ENCODE results near the gene INSYN2A. TPM values are rescaled to one million over a fixed set of nuclear protein-coding genes. Genes with fewer than 3 reads are reported as not detected.

Gene INSYN2A
- total RNA-seq, 2 experiments from 2014 or later, result not detected

DNA sequence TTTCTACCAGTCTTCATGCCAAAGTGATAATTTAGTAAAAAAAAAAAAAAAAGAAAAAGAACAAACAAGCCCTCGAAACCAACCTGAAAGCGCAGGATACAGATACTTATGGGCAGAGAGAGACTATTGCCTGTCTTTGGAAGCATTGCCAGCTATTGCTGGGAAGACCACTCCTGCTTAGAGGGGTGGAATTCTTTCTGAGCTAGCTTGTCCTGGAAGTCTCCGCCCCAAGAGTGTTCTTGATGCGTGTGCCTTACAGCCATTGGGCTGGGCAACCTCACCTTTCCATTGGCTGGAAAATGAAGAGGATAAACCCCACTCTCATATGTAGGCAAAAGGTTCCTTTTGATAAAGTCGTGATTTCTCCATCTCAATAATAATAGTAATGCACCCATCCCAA lies 19.9 kb upstream of the INSYN2A start:
- Mint-ChIP-seq H3K4me1 (no peaks in the 10 kb centered on the region), H3K36me3 (ENCODE audit: low read depth) (no peaks in the 10 kb centered on the region), H3K27me3 (no peaks in the 10 kb centered on the region), H3K9me3 (no peaks in the 10 kb centered on the region), H3K4me3 (no peak overlapping the region), H3K27ac (no peak overlapping the region)
- POLR2A ChIA-PET, result no interaction called here
- DNase-seq, result no peak
- CTCF ChIA-PET, result no interaction called here

DNA sequence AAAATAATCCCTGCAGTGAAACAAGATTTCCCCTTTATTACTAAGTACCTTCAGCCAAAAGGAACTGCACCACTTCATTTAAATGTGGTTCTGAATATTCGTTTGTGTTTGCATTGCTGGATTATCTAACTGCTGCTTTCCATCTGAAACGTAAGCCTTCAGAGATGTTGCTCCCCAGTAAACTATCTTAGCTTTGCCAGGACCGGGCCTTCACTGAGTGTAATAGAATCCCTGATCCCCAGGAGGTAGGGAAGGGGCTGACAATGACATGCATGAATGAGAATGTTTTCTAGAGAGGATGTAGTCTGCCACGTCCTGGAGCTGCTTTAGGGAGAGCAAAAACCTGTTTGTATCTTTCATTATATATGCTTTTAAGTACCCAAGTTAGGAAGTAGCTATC lies 19.5 kb upstream of the INSYN2A start:
- no peaks in the 10 kb centered on the region for H3K4me1 Mint-ChIP-seq
- no peaks in the 10 kb centered on the region for H3K9me3 Mint-ChIP-seq
- no peaks in the 10 kb centered on the region for H3K27me3 Mint-ChIP-seq
- H3K27ac Mint-ChIP-seq, result no peak overlapping the region
- ChIA-PET CTCF (no interaction called here), POLR2A (no interaction called here)
- no peak overlapping the region for H3K4me3 Mint-ChIP-seq
- no peak for DNase-seq
- no peaks in the 10 kb centered on the region for H3K36me3 Mint-ChIP-seq (ENCODE audit: low read depth)

DNA sequence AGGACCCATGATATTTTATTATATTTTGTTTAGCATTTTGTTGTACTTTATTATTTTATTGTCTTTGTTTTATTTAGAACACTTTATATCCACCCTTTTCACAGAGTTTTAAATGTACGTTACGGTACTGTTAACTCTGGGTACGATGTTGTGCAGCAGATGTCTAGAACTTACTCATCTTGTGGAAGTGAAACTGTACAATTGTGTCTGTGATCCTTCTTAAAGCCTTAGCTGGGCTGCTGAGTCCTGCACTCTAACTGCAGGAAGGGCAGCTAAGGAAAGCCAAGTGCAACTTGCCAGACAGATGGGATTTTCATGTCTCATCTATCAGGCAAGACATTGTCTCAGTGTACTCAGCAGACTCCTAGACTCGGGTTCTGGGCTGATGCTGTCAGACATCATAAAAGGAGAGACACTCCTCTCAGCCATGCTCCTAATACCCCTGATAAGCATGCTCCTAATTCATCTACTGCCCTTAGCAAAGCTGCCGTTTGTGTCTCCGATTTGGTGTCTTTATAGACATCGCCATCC lies 14.6 kb upstream of the INSYN2A start:
- Mint-ChIP-seq H3K27ac (no peak overlapping the region), H3K4me1 (no peaks in the 10 kb centered on the region), H3K36me3 (ENCODE audit: low read depth) (no peaks in the 10 kb centered on the region), H3K9me3 (no peaks in the 10 kb centered on the region), H3K27me3 (no peaks in the 10 kb centered on the region), H3K4me3 (no peak overlapping the region)
- DNase-seq, result no peak
- ChIA-PET POLR2A (no interaction called here), CTCF (no interaction called here)

DNA sequence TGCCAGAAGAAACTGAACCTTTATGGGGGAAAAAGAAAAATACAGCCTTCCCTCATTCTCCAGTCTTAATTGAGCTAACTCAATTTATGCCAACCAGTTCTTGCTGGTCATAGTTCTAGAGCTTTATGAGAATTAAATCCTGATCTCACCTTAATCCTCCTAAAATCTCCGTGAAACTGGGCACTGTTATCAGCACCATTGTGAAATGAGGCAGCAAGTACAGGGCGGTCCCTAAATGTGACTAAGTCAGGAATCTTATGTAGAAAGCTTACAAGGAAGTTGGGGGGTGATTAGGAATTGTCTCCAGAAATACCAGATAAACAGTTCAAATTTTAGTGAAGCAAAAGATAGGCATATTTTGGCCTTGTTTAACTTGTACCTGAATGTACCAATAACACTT lies 10.7 kb upstream of the INSYN2A start:
- no peaks in the 10 kb centered on the region for H3K4me1 Mint-ChIP-seq
- CTCF ChIA-PET, result no interaction called here

DNA sequence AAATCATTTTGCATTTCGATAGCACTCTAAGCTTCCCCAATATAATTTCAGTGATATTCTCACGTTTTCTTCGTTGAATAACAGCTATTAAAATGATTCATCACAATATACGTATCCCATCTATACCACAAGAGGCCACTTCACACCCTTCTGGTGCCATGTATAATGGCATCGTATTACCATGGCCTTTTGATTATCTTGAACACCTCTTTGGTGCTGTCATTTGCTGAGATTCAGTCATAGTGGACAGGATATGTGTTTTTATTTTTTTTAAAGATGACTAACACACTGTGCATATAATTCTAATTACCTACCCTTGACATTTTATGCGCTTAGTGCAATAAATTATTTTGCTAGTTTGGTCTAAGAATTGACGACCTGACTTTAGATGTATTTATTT lies 6.7 kb upstream of the INSYN2A start:
- Mint-ChIP-seq H3K27me3 (peaks cover 7% of the 10 kb centered on the region), H3K4me3 (no peak overlapping the region), H3K27ac (no peak overlapping the region), H3K36me3 (ENCODE audit: low read depth) (no peaks in the 10 kb centered on the region), H3K4me1 (no peaks in the 10 kb centered on the region), H3K9me3 (no peaks in the 10 kb centered on the region)
- ChIA-PET POLR2A (no interaction called here), CTCF (interaction anchor here (0.6 kb wide), 1 partner anchor 59 kb away, joined by 3 read pairs; no protein-coding TSS in a partner anchor)
- no peak for DNase-seq

More for the DNA sequence above, 10.7 kb upstream of the INSYN2A start:
- Mint-ChIP-seq H3K4me3 (no peak overlapping the region), H3K9me3 (no peaks in the 10 kb centered on the region), H3K27me3 (no peaks in the 10 kb centered on the region), H3K27ac (no peak overlapping the region), H3K36me3 (ENCODE audit: low read depth) (no peaks in the 10 kb centered on the region)
- POLR2A ChIA-PET, result no interaction called here
- DNase-seq, result no peak

DNA sequence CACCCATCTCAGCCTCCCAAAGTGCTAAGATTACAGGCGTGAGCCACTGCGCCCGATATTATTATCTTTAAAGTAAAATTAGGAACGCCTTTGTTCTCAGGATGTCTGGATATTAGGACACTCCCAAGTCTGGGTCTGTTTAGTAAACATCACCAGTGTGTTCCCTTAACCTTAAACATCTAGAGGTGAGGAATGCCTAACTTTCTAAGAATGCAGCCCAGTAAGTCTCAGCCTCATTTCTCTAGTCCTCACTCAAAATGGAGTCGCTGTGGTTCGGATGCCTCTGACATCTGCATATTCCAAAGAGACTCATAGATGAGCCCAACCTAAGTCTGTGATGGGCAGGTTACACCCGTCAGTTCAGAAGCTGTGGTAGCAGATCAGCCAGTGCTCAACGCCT lies 4.3 kb upstream of the INSYN2A start:
- Mint-ChIP-seq H3K4me3 (no peak overlapping the region), H3K9me3 (no peaks in the 10 kb centered on the region), H3K27ac (no peak overlapping the region), H3K27me3 (peaks cover 19% of the 10 kb centered on the region), H3K36me3 (ENCODE audit: low read depth) (no peaks in the 10 kb centered on the region), H3K4me1 (no peaks in the 10 kb centered on the region)
- ChIA-PET CTCF (no interaction called here), POLR2A (no interaction called here)
- DNase-seq, result no peak

DNA sequence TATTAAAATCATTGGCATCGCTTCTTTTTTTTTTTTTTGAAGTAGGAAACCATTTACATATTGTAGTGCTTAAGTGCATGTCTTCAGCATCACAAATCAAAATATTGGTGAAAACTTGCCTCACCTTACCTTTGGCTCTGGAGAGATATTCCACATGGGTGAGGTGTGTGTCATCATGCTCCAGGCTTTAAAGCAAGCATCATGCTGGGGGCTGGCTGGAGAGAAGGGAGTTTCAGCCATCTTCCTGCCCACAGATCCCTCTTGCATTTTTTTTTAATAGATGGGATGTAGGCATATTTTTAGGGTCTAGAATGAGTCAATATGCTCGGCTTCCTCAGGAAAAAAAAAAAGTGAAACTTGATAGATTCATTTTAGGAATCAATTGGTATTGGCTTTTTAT lies 2.3 kb upstream of the INSYN2A start:
- ChIA-PET POLR2A (no interaction called here), CTCF (interaction anchor here (0.6 kb wide), 1 partner anchor 57 kb away, joined by 4 read pairs; no protein-coding TSS in a partner anchor)

DNA sequence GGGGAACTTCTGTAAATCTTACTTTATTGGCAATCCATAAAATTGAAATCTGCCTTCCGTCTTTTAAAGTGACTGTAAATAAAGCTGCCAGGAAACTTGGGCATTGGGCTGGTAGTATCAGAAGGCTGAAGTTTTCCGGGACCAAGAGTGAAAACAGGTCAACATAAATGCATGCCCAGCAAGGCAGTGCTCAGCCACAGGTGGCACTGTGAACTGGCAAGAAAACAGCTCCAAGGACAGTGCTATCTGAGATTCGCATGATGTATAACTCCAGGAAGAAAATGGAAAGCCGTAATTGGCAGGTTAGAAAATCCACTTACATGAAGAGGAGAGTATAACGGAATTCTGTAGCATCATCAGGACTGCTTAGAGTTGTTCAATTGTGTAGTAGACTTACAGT lies 1.9 kb upstream of the INSYN2A start:
- H3K4me1 Mint-ChIP-seq, result no peaks in the 10 kb centered on the region
- CTCF ChIA-PET, result no interaction called here

More for the DNA sequence above, 2.3 kb upstream of the INSYN2A start:
- Mint-ChIP-seq H3K4me3 (no peak overlapping the region), H3K4me1 (no peaks in the 10 kb centered on the region), H3K36me3 (ENCODE audit: low read depth) (no peaks in the 10 kb centered on the region), H3K27ac (no peak overlapping the region), H3K9me3 (no peaks in the 10 kb centered on the region), H3K27me3 (peaks cover 34% of the 10 kb centered on the region)
- DNase-seq, result no peak

DNA sequence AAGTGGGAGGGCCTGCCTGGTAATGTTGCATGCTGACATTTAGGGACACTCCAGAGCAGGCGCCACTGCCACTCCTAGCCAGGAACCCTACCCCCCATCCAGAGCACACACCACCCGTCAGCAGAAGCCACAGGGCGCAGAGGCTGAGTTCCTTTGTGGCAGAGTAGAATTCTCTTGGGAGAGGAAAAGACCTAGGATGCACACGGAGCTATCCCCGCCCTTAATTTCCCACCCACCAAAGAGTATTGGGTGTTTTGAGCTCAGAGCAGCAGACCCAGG lies 702 bp upstream of the INSYN2A start:
- Mint-ChIP-seq H3K9me3 (no peaks in the 10 kb centered on the region), H3K36me3 (ENCODE audit: low read depth) (no peaks in the 10 kb centered on the region), H3K27ac (no peak overlapping the region), H3K27me3 (peaks cover 44% of the 10 kb centered on the region), H3K4me1 (no peaks in the 10 kb centered on the region), H3K4me3 (no peak overlapping the region)
- POLR2A ChIA-PET, result no interaction called here
- no peak for DNase-seq
- CTCF ChIA-PET, result no interaction called here

More for the DNA sequence above, 1.9 kb upstream of the INSYN2A start:
- H3K27ac Mint-ChIP-seq, result no peak overlapping the region
- no peak overlapping the region for H3K4me3 Mint-ChIP-seq
- H3K27me3 Mint-ChIP-seq, result peaks cover 39% of the 10 kb centered on the region
- no peaks in the 10 kb centered on the region for H3K36me3 Mint-ChIP-seq (ENCODE audit: low read depth)
- no peaks in the 10 kb centered on the region for H3K9me3 Mint-ChIP-seq
- POLR2A ChIA-PET, result no interaction called here
- no peak for DNase-seq

DNA sequence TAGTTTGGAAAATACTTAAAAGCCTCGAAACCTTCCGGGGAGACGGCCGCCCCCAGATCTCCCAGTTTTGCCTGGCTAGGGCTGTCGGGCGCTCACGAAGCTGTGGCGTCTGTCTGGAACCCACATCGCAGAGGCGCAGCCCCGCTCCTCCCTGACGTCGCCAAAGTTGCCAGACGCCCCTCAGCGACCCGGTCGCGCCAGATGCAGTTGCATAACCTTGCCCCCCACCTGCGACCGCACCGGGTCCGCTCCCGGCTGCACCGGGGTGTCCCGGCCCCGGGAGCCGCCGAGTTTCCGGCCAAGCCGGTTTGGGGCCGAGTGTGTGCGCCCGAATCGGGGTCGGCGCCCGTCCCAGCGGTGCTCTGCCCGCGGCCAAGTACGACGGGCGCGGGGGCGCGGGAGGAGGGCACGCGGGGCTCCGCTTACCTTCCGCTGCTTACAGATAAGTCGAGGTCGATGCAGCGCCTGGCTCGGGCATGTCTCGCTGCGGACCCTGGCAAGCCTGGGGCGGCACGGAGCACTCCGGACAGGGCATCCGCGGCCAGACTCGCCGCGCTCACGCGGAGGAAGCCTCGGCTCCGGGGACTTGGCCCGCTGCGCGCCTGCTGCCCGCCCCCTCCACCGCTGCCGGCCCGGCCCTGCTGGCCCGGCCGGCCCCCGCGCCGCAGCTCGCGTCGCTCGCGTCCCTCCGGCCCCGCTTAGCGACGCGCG lies 665 bp downstream of the INSYN2A start:
- H3K27me3 Mint-ChIP-seq, result peaks cover 50% of the 10 kb centered on the region
- CTCF ChIA-PET, result no interaction called here
- no peak for DNase-seq
- POLR2A ChIA-PET, result no interaction called here
- H3K9me3 Mint-ChIP-seq, result no peaks in the 10 kb centered on the region
- H3K27ac Mint-ChIP-seq, result no peak overlapping the region
- no peaks in the 10 kb centered on the region for H3K4me1 Mint-ChIP-seq
- no peak overlapping the region for H3K4me3 Mint-ChIP-seq
- H3K36me3 Mint-ChIP-seq (ENCODE audit: low read depth), result no peaks in the 10 kb centered on the region

DNA sequence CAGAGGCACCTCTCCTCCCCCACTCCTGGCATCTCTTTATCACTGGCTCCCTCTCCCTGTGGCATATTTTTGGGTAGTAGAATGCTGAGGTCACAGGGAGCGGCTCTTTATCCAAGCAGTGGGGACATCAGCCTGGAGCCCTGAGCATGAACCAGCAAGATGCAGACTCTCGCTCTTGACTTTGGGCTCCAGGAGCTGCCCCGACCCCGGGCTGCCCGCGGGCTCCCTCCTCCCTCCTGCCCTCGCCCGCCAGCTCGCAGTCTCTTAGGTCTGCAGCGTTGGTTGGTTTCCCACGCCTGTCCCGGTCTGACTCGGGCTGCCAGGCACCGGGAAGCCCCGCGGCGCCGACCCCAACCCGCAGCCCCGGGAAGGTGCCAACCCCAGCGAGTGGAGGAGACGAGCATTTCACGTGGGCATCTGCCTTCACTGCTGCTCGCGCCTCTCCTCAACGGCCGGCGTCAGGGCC lies 1.3 kb downstream of the INSYN2A start:
- Mint-ChIP-seq H3K9me3 (no peaks in the 10 kb centered on the region), H3K36me3 (ENCODE audit: low read depth) (no peaks in the 10 kb centered on the region), H3K4me1 (no peaks in the 10 kb centered on the region), H3K27me3 (peaks cover 51% of the 10 kb centered on the region), H3K27ac (no peak overlapping the region), H3K4me3 (no peak overlapping the region)
- no peak for DNase-seq
- ChIA-PET CTCF (no interaction called here), POLR2A (no interaction called here)

DNA sequence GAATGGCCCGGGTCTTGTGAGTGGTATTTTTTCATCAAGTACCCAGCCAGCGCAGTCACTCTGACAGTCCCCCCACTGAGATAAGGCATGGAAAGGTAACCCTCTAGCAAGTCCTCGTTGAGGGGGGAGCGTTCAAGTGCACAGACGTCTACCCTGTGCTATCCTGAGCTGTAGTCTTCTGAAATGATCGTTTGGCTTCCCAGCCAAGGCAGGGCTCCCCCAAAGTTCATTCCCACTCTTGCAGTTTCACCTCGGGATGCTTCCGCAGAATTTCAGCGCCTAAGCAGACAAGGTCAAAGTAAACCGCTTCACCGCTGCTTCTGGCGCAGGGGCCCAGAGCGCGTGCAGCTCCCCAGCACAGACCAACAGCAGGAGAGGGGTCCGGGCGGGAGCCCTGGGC lies 1.8 kb downstream of the INSYN2A start:
- DNase-seq, result no peak
- Mint-ChIP-seq H3K27ac (no peak overlapping the region), H3K9me3 (no peaks in the 10 kb centered on the region), H3K27me3 (peaks cover 52% of the 10 kb centered on the region), H3K36me3 (ENCODE audit: low read depth) (no peaks in the 10 kb centered on the region), H3K4me3 (no peak overlapping the region), H3K4me1 (no peaks in the 10 kb centered on the region)
- ChIA-PET POLR2A (no interaction called here), CTCF (no interaction called here)

DNA sequence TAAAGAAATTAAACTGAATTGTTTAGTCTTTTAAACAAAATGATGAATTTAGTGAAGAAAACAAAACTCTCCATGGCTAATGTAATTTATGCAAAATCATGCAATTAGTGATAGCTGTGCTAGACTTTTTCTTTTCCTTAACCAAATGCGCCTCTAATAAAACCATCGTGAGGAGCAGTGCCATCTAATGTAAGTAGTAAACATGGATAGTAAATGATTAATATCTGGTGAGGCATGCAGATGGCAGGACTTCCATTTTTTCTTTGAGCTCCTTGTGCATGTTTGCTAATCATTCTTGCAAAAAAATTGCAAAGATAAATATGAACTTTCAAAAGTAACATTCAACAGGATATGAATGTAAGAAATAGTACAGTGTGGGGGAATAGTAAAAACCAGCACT lies 2.3 kb downstream of the INSYN2A start:
- no peaks in the 10 kb centered on the region for H3K4me1 Mint-ChIP-seq
- peaks cover 49% of the 10 kb centered on the region for H3K27me3 Mint-ChIP-seq
- no peak overlapping the region for H3K4me3 Mint-ChIP-seq
- no peaks in the 10 kb centered on the region for H3K36me3 Mint-ChIP-seq (ENCODE audit: low read depth)
- ChIA-PET CTCF (no interaction called here), POLR2A (no interaction called here)
- DNase-seq, result no peak
- H3K27ac Mint-ChIP-seq, result no peak overlapping the region
- no peaks in the 10 kb centered on the region for H3K9me3 Mint-ChIP-seq

DNA sequence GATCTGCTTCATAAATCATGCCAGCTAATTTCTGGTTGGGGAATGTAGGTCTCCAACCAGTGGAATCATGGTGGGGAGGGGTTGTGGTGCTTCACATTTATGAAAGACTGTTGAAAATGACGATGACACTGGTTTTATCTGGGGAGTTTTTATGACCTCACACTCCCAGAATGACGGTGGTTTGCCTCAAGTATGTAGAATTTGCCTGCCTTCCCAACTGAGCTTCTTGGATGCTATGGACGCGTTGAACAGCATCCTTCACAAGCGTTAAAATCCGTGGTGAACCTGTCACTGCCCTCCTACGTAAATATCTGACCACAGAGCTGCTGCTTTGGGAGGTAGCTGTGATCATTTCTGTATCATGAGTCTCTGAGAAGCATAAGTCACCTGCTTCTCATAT lies 3.3 kb downstream of the INSYN2A start:
- DNase-seq, result no peak
- no peaks in the 10 kb centered on the region for H3K4me1 Mint-ChIP-seq
- ChIA-PET CTCF (no interaction called here), POLR2A (no interaction called here)
- H3K4me3 Mint-ChIP-seq, result no peak overlapping the region
- H3K27ac Mint-ChIP-seq, result no peak overlapping the region
- no peaks in the 10 kb centered on the region for H3K36me3 Mint-ChIP-seq (ENCODE audit: low read depth)
- peaks cover 44% of the 10 kb centered on the region for H3K27me3 Mint-ChIP-seq
- no peaks in the 10 kb centered on the region for H3K9me3 Mint-ChIP-seq
